Skeletal muscle tissue (tissue), 4 donors: Measurements from ENCODE around the gene ATXN10. TPM values are rescaled to one million over a fixed set of nuclear protein-coding genes. Genes with fewer than 3 reads are reported as not detected.

Experiments used
- H3K27ac ChIP-seq: one replicate; pipeline ENCODE4 v1.7.0; 2013; ENCODE audit warnings: mild to moderate bottlenecking, low read depth, low read length, inconsistent platforms
- H3K27me3 ChIP-seq, 3 donors: one replicate each; pipeline ENCODE4 v1.7.0; 2013; ENCODE audit warnings: low read length in 3 of 3; ENCODE audit not compliant: control insufficient read depth in 3 of 3, insufficient read depth in 3 of 3
- H3K36me3 ChIP-seq, 3 donors: one replicate each; pipeline ENCODE4 v1.7.0; 2013; ENCODE audit warnings: low read length in 3 of 3; ENCODE audit not compliant: control insufficient read depth in 3 of 3, insufficient read depth in 3 of 3
- H3K4me1 ChIP-seq, 3 donors: one replicate each; pipeline ENCODE4 v1.7.0; 2013; ENCODE audit warnings: low read length in 3 of 3, mild to moderate bottlenecking in 3 of 3; ENCODE audit not compliant: control insufficient read depth in 3 of 3, insufficient read depth in 3 of 3
- H3K4me3 ChIP-seq, 3 donors: one replicate each; pipeline ENCODE4 v1.7.0; 2013; ENCODE audit warnings: low read length in 3 of 3
- H3K9ac ChIP-seq, 3 donors: one replicate each; pipeline ENCODE4 v1.7.0; 2013; ENCODE audit warnings: low read length in 3 of 3, mild to moderate bottlenecking in 3 of 3, moderate library complexity in 2 of 3, low read depth in 1 of 3
- H3K9me3 ChIP-seq, 3 donors: one replicate each; pipeline ENCODE4 v1.7.0; 2013; ENCODE audit warnings: low read length in 3 of 3; ENCODE audit not compliant: control insufficient read depth in 3 of 3
- total RNA-seq: library from RNA; depleted of rRNA; stranded (reverse); fragments of >200 nt; gene quantifications from one replicate; pipeline ENCODE4 v1.2.3, GENCODE V29; 2014
- donor health status: Osteomylitis.

ATXN10 gene
- total RNA-seq, 1 donor from 2014 or later, result 310 TPM

GRCh38 chr22:45686004-45686403, 14.4 kb downstream of the ATXN10 start:
- Histone ChIP-seq H3K9me3 (no peaks in the 10 kb centered on the region), H3K4me1 (peaks cover 18 to 34% (median 20%) of the 10 kb centered on the region in 3 donors), H3K4me3 (no peak overlapping the region), H3K27me3 (no peaks in the 10 kb centered on the region), H3K9ac (no peak overlapping the region), H3K36me3 (peaks cover 2 to 9% (median 6%) of the 10 kb centered on the region in 3 donors), H3K27ac (no peak overlapping the region)

GRCh38 chr22:45686836-45687235, 15.2 kb downstream of the ATXN10 start:
- Histone ChIP-seq H3K4me3 (no peak overlapping the region), H3K9me3 (no peaks in the 10 kb centered on the region), H3K4me1 (peaks cover 18 to 34% (median 20%) of the 10 kb centered on the region in 3 donors), H3K27ac (no peak overlapping the region), H3K9ac (no peak overlapping the region), H3K36me3 (peaks cover 2 to 11% (median 9%) of the 10 kb centered on the region in 3 donors), H3K27me3 (no peaks in the 10 kb centered on the region)

GRCh38 chr22:45688600-45689080, 17.0 kb downstream of the ATXN10 start:
- Histone ChIP-seq H3K4me1 (peaks cover 18 to 33% (median 20%) of the 10 kb centered on the region in 3 donors), H3K9me3 (no peaks in the 10 kb centered on the region), H3K27me3 (no peaks in the 10 kb centered on the region), H3K9ac (no peak overlapping the region), H3K27ac (no peak overlapping the region), H3K36me3 (peaks cover 6 to 24% (median 21%) of the 10 kb centered on the region in 3 donors), H3K4me3 (no peak overlapping the region)

GRCh38 chr22:45689211-45689610, 17.6 kb downstream of the ATXN10 start:
- Histone ChIP-seq H3K9ac (no peak overlapping the region), H3K36me3 (peaks cover 9 to 28% (median 26%) of the 10 kb centered on the region in 3 donors), H3K9me3 (no peaks in the 10 kb centered on the region), H3K27ac (no peak overlapping the region), H3K4me3 (no peak overlapping the region), H3K4me1 (peaks cover 18 to 27% (median 20%) of the 10 kb centered on the region in 3 donors), H3K27me3 (no peaks in the 10 kb centered on the region)

- peaks cover 18 to 26% (median 20%) of the 10 kb centered on the region in 3 donors for H3K4me1 ChIP-seq
- no peaks in the 10 kb centered on the region for H3K9me3 ChIP-seq
- H3K27ac ChIP-seq, result no peak overlapping the region
- peaks cover 9 to 28% (median 28%) of the 10 kb centered on the region in 3 donors for H3K36me3 ChIP-seq
- no peaks in the 10 kb centered on the region for H3K27me3 ChIP-seq
- H3K4me3 ChIP-seq, result no peak overlapping the region
- no peak overlapping the region for H3K9ac ChIP-seq
Measured at GRCh38 chr22:45690008-45690407, 18.4 kb downstream of the ATXN10 start.

GRCh38 chr22:45692549-45692948, 20.9 kb downstream of the ATXN10 start:
- H3K36me3 ChIP-seq, result peaks cover 9 to 28% (median 28%) of the 10 kb centered on the region in 3 donors

GRCh38 chr22:45693835-45694234, 22.2 kb downstream of the ATXN10 start:
- H3K27ac ChIP-seq, result no peak overlapping the region
- peaks cover 9 to 28% (median 28%) of the 10 kb centered on the region in 3 donors for H3K36me3 ChIP-seq
- peaks cover under 1 to 5% (median 3%) of the 10 kb centered on the region in 3 donors for H3K4me1 ChIP-seq
- H3K4me3 ChIP-seq, result no peak overlapping the region
- no peaks in the 10 kb centered on the region for H3K27me3 ChIP-seq
- no peak overlapping the region for H3K9ac ChIP-seq
- H3K9me3 ChIP-seq, result no peaks in the 10 kb centered on the region

More at GRCh38 chr22:45692549-45692948, 20.9 kb downstream of the ATXN10 start:
- no peak overlapping the region for H3K27ac ChIP-seq
- H3K9me3 ChIP-seq, result no peaks in the 10 kb centered on the region
- H3K27me3 ChIP-seq, result no peaks in the 10 kb centered on the region
- no peak overlapping the region for H3K9ac ChIP-seq
- H3K4me3 ChIP-seq, result no peak overlapping the region
- peaks cover 9 to 15% (median 14%) of the 10 kb centered on the region in 3 donors for H3K4me1 ChIP-seq

GRCh38 chr22:45696227-45696626, 24.6 kb downstream of the ATXN10 start:
- Histone ChIP-seq H3K27me3 (no peaks in the 10 kb centered on the region), H3K4me1 (no peaks in the 10 kb centered on the region), H3K9me3 (no peaks in the 10 kb centered on the region), H3K27ac (no peak overlapping the region), H3K4me3 (no peak overlapping the region), H3K9ac (no peak overlapping the region), H3K36me3 (peaks cover 9 to 30% (median 29%) of the 10 kb centered on the region in 3 donors)

- Histone ChIP-seq H3K9ac (no peak overlapping the region), H3K9me3 (no peaks in the 10 kb centered on the region), H3K27me3 (no peaks in the 10 kb centered on the region), H3K4me3 (no peak overlapping the region), H3K27ac (no peak overlapping the region), H3K36me3 (peaks cover 14 to 31% (median 30%) of the 10 kb centered on the region in 3 donors), H3K4me1 (no peaks in the 10 kb centered on the region)
Measured at GRCh38 chr22:45698094-45698493, 26.5 kb downstream of the ATXN10 start.

- Histone ChIP-seq H3K9ac (no peak overlapping the region), H3K4me3 (no peak overlapping the region), H3K4me1 (no peaks in the 10 kb centered on the region), H3K36me3 (peaks cover 14 to 31% (median 22%) of the 10 kb centered on the region in 3 donors), H3K27ac (no peak overlapping the region), H3K9me3 (no peaks in the 10 kb centered on the region), H3K27me3 (no peaks in the 10 kb centered on the region)
Measured at GRCh38 chr22:45702981-45703380, 31.3 kb downstream of the ATXN10 start.
